ENCODE results near the gene DEFB112.

Gene DEFB112

GRCh38 chr6:50093116-50093937 is 43.6 kb upstream of the DEFB112 start:
- H3K36me3 Mint-ChIP-seq (ENCODE audit: low read depth) = no peaks in the 10 kb centered on the region
- H3K9me3 Mint-ChIP-seq = no peaks in the 10 kb centered on the region
- H3K4me1 Mint-ChIP-seq = no peaks in the 10 kb centered on the region
- no peaks in the 10 kb centered on the region for H3K27me3 Mint-ChIP-seq (ENCODE audit: low read depth)
- H3K27ac Mint-ChIP-seq = peak overlapping the region in 1 of 3 experiments; percentile 59
- TF ChIP-seq CTCF (IDR thresholded peaks at IDR 0.05; ENCODE audit: unreplicated experiment in 3 of 3) = no peak
- no peak overlapping the region for H3K4me3 Mint-ChIP-seq

GRCh38 chr6:50091641-50092040 is 41.9 kb upstream of the DEFB112 start:
- no peaks in the 10 kb centered on the region for H3K36me3 Mint-ChIP-seq (ENCODE audit: low read depth)

GRCh38 chr6:50089911-50090310 is 40.2 kb upstream of the DEFB112 start:
- H3K9me3 Mint-ChIP-seq = no peaks in the 10 kb centered on the region
- H3K4me3 Mint-ChIP-seq = no peak overlapping the region
- H3K4me1 Mint-ChIP-seq = no peaks in the 10 kb centered on the region
- TF ChIP-seq CTCF (IDR thresholded peaks at IDR 0.05; ENCODE audit: unreplicated experiment in 3 of 3) = no peak
- H3K27ac Mint-ChIP-seq = no peak overlapping the region
- H3K27me3 Mint-ChIP-seq (ENCODE audit: low read depth) = no peaks in the 10 kb centered on the region
- no peaks in the 10 kb centered on the region for H3K36me3 Mint-ChIP-seq (ENCODE audit: low read depth)

More at GRCh38 chr6:50091641-50092040, 41.9 kb upstream of the DEFB112 start:
- TF ChIP-seq CTCF (IDR thresholded peaks at IDR 0.05; ENCODE audit: unreplicated experiment in 3 of 3) = no peak
- Mint-ChIP-seq H3K4me1 (no peaks in the 10 kb centered on the region), H3K27ac (no peak overlapping the region), H3K4me3 (no peak overlapping the region), H3K9me3 (no peaks in the 10 kb centered on the region), H3K27me3 (ENCODE audit: low read depth) (no peaks in the 10 kb centered on the region)

- H3K4me1 Mint-ChIP-seq = no peaks in the 10 kb centered on the region
- no peak overlapping the region for H3K27ac Mint-ChIP-seq
- H3K27me3 Mint-ChIP-seq (ENCODE audit: low read depth) = no peaks in the 10 kb centered on the region
- no peaks in the 10 kb centered on the region for H3K36me3 Mint-ChIP-seq (ENCODE audit: low read depth)
- no peaks in the 10 kb centered on the region for H3K9me3 Mint-ChIP-seq
- H3K4me3 Mint-ChIP-seq = no peak overlapping the region
- TF ChIP-seq CTCF (IDR thresholded peaks at IDR 0.05; ENCODE audit: unreplicated experiment in 3 of 3) = no peak
Measured at GRCh38 chr6:50087231-50087954, 37.7 kb upstream of the DEFB112 start.

GRCh38 chr6:50077385-50077784 is 27.7 kb upstream of the DEFB112 start:
- Mint-ChIP-seq H3K27ac (no peak overlapping the region), H3K4me3 (no peak overlapping the region), H3K36me3 (ENCODE audit: low read depth) (no peaks in the 10 kb centered on the region), H3K9me3 (no peaks in the 10 kb centered on the region), H3K27me3 (ENCODE audit: low read depth) (peaks cover 7% of the 10 kb centered on the region), H3K4me1 (no peaks in the 10 kb centered on the region)
- no peak for TF ChIP-seq CTCF (IDR thresholded peaks at IDR 0.05; ENCODE audit: unreplicated experiment in 3 of 3)
